ENCODE measurements around the gene P2RX4.

Gene P2RX4

GRCh38 chr12:121216102-121216501 lies 6.2 kb downstream of the P2RX4 start:
- TF ChIP-seq ZFX (IDR thresholded peaks at IDR 0.05; ENCODE audit: borderline replicate concordance) = no peak
- TF ChIP-seq CTCF (IDR thresholded peaks at IDR 0.05) = no peak
- peak overlapping the region; percentile 41; the same call in 1 of the 2 replicates for H3K27ac ChIP-seq

DNA sequence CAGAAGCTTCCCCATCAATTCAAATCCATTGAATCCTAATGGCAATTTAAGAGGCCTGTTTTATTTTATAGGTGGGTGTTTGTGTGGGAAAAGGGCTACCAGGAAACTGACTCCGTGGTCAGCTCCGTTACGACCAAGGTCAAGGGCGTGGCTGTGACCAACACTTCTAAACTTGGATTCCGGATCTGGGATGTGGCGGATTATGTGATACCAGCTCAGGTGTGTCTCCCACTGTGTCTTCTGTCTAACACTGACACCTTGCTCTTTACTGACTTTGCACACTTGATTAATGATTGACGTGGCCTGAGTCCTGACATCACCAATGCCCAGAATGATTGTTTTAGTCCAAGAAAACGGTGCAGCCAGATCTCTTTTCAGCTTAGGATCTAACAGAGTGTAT lies 7.1 kb downstream of the P2RX4 start:
- peak overlapping the region; percentile 41 for H3K27ac ChIP-seq
- TF ChIP-seq CTCF (IDR thresholded peaks at IDR 0.05) = no peak
- TF ChIP-seq ZFX (IDR thresholded peaks at IDR 0.05; ENCODE audit: borderline replicate concordance) = no peak

DNA sequence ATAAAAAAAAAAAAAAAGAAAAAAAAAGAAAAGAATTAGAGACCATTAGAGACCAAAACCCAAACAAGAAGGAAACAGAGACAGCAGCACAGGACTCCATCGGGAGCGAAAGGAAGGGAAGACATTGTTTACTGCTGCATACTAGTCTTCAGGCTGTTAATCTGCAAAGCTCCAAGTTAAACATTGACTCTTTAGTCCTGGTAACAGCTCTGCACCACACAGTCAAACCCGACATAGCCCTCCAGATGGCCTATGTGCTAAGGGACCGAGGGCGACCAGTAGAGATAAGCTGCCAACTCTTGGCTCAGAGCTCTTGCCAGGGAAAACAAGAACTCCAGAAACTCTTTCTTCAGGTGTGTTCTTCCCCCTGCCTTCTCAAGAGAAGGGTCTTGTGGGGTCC lies 7.8 kb downstream of the P2RX4 start:
- peak overlapping the region; percentile 41 for H3K27ac ChIP-seq
- TF ChIP-seq CTCF (IDR thresholded peaks at IDR 0.05) (no peak), ZFX (IDR thresholded peaks at IDR 0.05; ENCODE audit: borderline replicate concordance) (no peak)

DNA sequence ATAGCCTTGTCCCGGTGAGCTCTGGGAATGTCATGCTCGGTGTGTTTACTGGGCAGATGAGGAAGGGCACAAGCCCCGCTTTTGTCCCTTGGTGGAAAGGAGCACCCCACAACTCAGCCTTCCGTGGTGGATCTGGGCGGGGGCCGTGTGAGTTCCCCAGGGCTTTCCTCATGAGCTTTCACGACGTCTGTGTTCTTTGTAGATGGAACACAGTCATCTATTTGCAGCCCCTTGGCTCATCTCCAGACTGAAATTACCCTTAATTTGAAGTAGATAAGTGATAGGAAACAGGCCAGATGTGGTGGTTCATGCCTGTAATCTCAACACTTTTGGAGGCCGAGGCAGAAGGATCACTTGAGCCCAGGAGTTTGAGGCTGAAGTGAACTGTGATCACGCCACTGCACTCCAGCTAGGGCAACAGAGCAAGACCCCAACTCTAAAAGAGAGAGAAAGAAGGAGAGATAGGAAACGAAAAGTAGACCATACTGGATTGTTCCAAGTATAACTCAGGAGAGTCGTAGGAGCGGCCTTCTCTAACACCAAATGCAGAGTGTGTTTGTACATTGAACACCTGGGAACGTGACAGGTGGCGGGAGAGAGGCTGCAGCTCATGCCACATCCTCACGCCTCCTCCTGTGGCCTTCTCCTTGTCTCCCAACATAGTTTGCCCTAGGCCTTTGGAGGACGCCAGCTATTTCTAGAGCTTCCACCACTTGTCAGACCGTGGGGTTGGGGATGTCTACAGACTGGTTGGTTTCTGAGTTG lies 8.8 kb downstream of the P2RX4 start:
- no peak for TF ChIP-seq ZFX (IDR thresholded peaks at IDR 0.05; ENCODE audit: borderline replicate concordance)
- TF ChIP-seq CTCF (IDR thresholded peaks at IDR 0.05) = no peak
- H3K27ac ChIP-seq = no peak overlapping the region

- TF ChIP-seq CTCF (IDR thresholded peaks at IDR 0.05) (no peak), ZFX (IDR thresholded peaks at IDR 0.05; ENCODE audit: borderline replicate concordance) (no peak)
- no peak overlapping the region for H3K27ac ChIP-seq
Observed at GRCh38 chr12:121219353-121219986, 9.5 kb downstream of the P2RX4 start.

DNA sequence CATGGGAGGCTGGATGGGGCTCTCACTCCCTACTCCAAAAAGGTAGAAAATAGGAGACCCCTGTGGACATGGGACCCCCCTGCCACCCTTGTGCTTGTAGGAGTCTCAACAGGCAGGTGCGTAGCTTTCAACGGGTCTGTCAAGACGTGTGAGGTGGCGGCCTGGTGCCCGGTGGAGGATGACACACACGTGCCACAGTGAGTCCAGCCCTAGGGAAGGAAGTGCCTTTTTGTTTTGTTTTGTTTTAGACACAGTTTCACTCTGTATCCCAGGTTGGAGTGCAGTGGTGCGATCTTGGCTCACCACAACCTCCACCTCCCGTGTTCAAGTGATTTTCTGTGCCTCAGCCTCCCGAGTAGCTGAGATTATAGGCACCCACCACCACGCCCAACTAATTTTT lies 12.9 kb downstream of the P2RX4 start:
- no peak overlapping the region; the same call in 1 of the 2 replicates for H3K27ac ChIP-seq
- TF ChIP-seq CTCF (IDR thresholded peaks at IDR 0.05) (no peak), ZFX (IDR thresholded peaks at IDR 0.05; ENCODE audit: borderline replicate concordance) (no peak)

All from 22Rv1 (cell line).